HEK293 (cell line): ENCODE measurements around the gene TXN2.

ENCODE experiments used
- CTCF ChIA-PET: fragments of 350-600 bp; formaldehyde crosslinking; extraction: SDS; loops from one replicate; lab custom pipeline; 2021; ENCODE audit warnings: antibody characterized with exemption; lab: Yijun Ruan, JAX
- POLR2A ChIA-PET: fragments of 300-600 bp; formaldehyde crosslinking; extraction: SDS; loops from one replicate; lab custom pipeline; 2020; ENCODE audit warnings: antibody characterized with exemption, inconsistent platforms; lab: Yijun Ruan, JAX
- H3K27ac ChIP-seq: fragments of 200-500 bp; sonication (Bioruptor generic); 2 replicates; pipeline ENCODE4 v1.5.1; 2014; ENCODE audit warnings: low read depth, low read length, control low read depth, inconsistent platforms; ENCODE audit errors: extremely low read depth
- H3K36me3 ChIP-seq, 2 experiments: fragments of 200-500 bp in 1 of 2; sonication (Bioruptor generic) in 1 of 2; 1 replicate in 1 of 2; 2 replicates in 1 of 2; pipeline ENCODE4 v1.5.1; 2014 to 2017; ENCODE audit warnings: inconsistent platforms in 2 of 2, low read length in 2 of 2; ENCODE audit not compliant: control insufficient read depth in 2 of 2, insufficient read depth in 1 of 2
- H3K4me1 ChIP-seq: fragments of 200-500 bp; sonication (Bioruptor generic); 2 replicates; pipeline ENCODE4 v1.5.1; 2014; ENCODE audit warnings: mild to moderate bottlenecking, low read length, inconsistent platforms; ENCODE audit not compliant: control insufficient read depth, insufficient read depth
- H3K4me3 ChIP-seq: 2 replicates; pipeline ENCODE4 v1.5.1; 2011; ENCODE audit warnings: low read depth, mild to moderate bottlenecking, control low read depth, low read length, moderate library complexity
- H3K9me3 ChIP-seq: fragments of 200-500 bp; sonication (Bioruptor generic); 2 replicates; pipeline ENCODE4 v1.5.1; 2014; ENCODE audit warnings: low read depth, low read length, inconsistent platforms; ENCODE audit not compliant: control insufficient read depth, insufficient read depth
- HOXA7 ChIP-seq: sonication (generic); formaldehyde crosslinking; IDR thresholded peaks from 2 replicates; pipeline ENCODE4 v1.8.1; 2022; ENCODE audit warnings: missing genetic modification reagents, borderline replicate concordance
- HOXD13 ChIP-seq: sonication (generic); formaldehyde crosslinking; IDR thresholded peaks from 2 replicates; pipeline ENCODE4 v1.8.0; 2022; ENCODE audit warnings: missing genetic modification reagents, borderline replicate concordance
- WT1 ChIP-seq: fragments of 450-650 bp; formaldehyde crosslinking; IDR thresholded peaks from 2 replicates; pipeline ENCODE4 v1.5.1; 2016; ENCODE audit warnings: missing biosample characterization, missing genetic modification characterization
- ZBTB8A ChIP-seq: fragments of 450-650 bp; formaldehyde crosslinking; IDR thresholded peaks from 2 replicates; pipeline ENCODE4 v1.5.1; 2016; ENCODE audit warnings: missing biosample characterization, missing genetic modification characterization
- ZNF10 ChIP-seq: fragments of 450-650 bp; formaldehyde crosslinking; IDR thresholded peaks from 2 replicates; pipeline ENCODE4 v1.5.1; 2017; ENCODE audit warnings: missing biosample characterization, missing genetic modification characterization
- ZNF133 ChIP-seq: fragments of 450-650 bp; formaldehyde crosslinking; IDR thresholded peaks from 2 replicates; pipeline ENCODE4 v1.5.1; 2016; ENCODE audit warnings: missing biosample characterization, missing genetic modification characterization
- ZNF140 ChIP-seq: fragments of 450-650 bp; formaldehyde crosslinking; IDR thresholded peaks from 2 replicates; pipeline ENCODE4 v1.5.1; 2016; ENCODE audit warnings: missing biosample characterization, missing genetic modification characterization
- ZNF155 ChIP-seq: fragments of 450-650 bp; formaldehyde crosslinking; IDR thresholded peaks from 2 replicates; pipeline ENCODE4 v1.5.1; 2016; ENCODE audit warnings: missing biosample characterization, missing genetic modification characterization
- ZNF184 ChIP-seq: fragments of 450-650 bp; IDR thresholded peaks from 2 replicates; pipeline ENCODE4 v1.5.1; 2018; ENCODE audit warnings: missing biosample characterization, mild to moderate bottlenecking, missing genetic modification characterization
- ZNF302 ChIP-seq: fragments of 450-650 bp; formaldehyde crosslinking; IDR thresholded peaks from 2 replicates; pipeline ENCODE4 v1.5.1; 2016; ENCODE audit warnings: missing biosample characterization, missing genetic modification characterization, low read depth
- ZNF335 ChIP-seq: fragments of 450-650 bp; formaldehyde crosslinking; conservative IDR thresholded peaks from 2 replicates; pipeline ENCODE4 v1.5.1; 2016; ENCODE audit warnings: missing biosample characterization, missing genetic modification characterization
- ZNF473 ChIP-seq: fragments of 450-650 bp; formaldehyde crosslinking; IDR thresholded peaks from 2 replicates; pipeline ENCODE4 v1.5.1; 2017; ENCODE audit warnings: missing biosample characterization, missing genetic modification characterization
- ZNF664 ChIP-seq: fragments of 450-650 bp; formaldehyde crosslinking; IDR thresholded peaks from 2 replicates; pipeline ENCODE4 v1.5.1; 2016; ENCODE audit warnings: missing biosample characterization, missing genetic modification characterization
- ZNF791 ChIP-seq: fragments of 450-650 bp; formaldehyde crosslinking; IDR thresholded peaks from 2 replicates; pipeline ENCODE4 v1.5.1; 2016; ENCODE audit warnings: missing biosample characterization, missing genetic modification characterization
- TF ChIP-seq, protein P1 (sequence below): fragments of 450-650 bp; formaldehyde crosslinking; IDR thresholded peaks from 2 replicates; pipeline ENCODE4 v1.5.1; 2016; ENCODE audit warnings: missing biosample characterization, missing genetic modification characterization
- TF ChIP-seq, protein P2 (sequence below): fragments of 450-650 bp; formaldehyde crosslinking; IDR thresholded peaks from 2 replicates; pipeline ENCODE4 v1.5.1; 2016; ENCODE audit warnings: missing biosample characterization, missing genetic modification characterization
- TF ChIP-seq, protein P3 (sequence below): fragments of 450-650 bp; formaldehyde crosslinking; IDR thresholded peaks from 2 replicates; pipeline ENCODE4 v1.5.1; 2016; ENCODE audit warnings: missing biosample characterization, missing genetic modification characterization, borderline replicate concordance
- TF ChIP-seq, protein P4 (sequence below): fragments of 450-650 bp; formaldehyde crosslinking; IDR thresholded peaks from 2 replicates; pipeline ENCODE4 v1.5.1; 2016; ENCODE audit warnings: missing biosample characterization, missing genetic modification characterization
- TF ChIP-seq, protein P5 (sequence below): fragments of 450-650 bp; formaldehyde crosslinking; IDR thresholded peaks from 2 replicates; pipeline ENCODE4 v1.5.1; 2016; ENCODE audit warnings: missing biosample characterization, missing genetic modification characterization, low read depth

TXN2 gene

DNA sequence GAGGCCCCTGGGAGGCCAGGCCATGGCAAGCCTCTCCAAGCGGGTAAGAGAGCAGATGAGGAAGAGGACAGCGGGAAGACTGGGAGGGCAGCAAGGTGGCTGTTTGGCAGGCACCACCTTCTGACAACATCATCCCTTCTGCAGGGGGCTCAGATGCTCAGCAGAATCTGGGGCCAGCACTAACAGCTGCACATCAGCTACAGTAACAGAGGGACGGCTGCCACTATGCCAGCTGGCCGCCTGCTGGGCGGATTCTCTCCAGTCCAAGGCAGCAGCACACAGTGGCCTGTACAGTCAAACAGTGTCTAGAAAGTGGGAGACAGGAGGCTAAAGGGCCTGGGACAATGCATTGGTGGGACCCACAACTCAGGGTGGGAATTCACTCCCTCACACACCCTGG is 10.7 kb upstream of the TXN2 start:
- ChIA-PET POLR2A (interaction anchor here (1.2 to 4.1 kb wide), 3 partner anchors 10 to 13 kb away, joined by 3 to 17 read pairs (median 3); partner anchors contain the start of gene TXN2), CTCF (interaction anchor here (0.6 kb wide), 2 partner anchors 33 to 122 kb away, joined by 3 to 4 read pairs; no protein-coding TSS in a partner anchor)
- peaks cover 36 to 95% of the 10 kb centered on the region in 2 experiments for H3K36me3 ChIP-seq

More for the DNA sequence above, 10.7 kb upstream of the TXN2 start:
- H3K27ac ChIP-seq = no peak overlapping the region
- no peak for TF ChIP-seq ZNF10
- no peak for TF ChIP-seq ZNF335 (tag by site-specific recombination)
- no peak for TF ChIP-seq ZNF155 (tag by site-specific recombination)
- TF ChIP-seq ZNF184 (tag by site-specific recombination) = no peak
- TF ChIP-seq ZNF302 (tag by site-specific recombination) = no peak
- TF ChIP-seq, protein P1, sequence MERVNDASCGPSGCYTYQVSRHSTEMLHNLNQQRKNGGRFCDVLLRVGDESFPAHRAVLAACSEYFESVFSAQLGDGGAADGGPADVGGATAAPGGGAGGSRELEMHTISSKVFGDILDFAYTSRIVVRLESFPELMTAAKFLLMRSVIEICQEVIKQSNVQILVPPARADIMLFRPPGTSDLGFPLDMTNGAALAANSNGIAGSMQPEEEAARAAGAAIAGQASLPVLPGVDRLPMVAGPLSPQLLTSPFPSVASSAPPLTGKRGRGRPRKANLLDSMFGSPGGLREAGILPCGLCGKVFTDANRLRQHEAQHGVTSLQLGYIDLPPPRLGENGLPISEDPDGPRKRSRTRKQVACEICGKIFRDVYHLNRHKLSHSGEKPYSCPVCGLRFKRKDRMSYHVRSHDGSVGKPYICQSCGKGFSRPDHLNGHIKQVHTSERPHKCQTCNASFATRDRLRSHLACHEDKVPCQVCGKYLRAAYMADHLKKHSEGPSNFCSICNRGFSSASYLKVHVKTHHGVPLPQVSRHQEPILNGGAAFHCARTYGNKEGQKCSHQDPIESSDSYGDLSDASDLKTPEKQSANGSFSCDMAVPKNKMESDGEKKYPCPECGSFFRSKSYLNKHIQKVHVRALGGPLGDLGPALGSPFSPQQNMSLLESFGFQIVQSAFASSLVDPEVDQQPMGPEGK = no peak
- TF ChIP-seq ZNF791 (tag by site-specific recombination) = no peak
- no peak for TF ChIP-seq ZNF140 (tag by site-specific recombination)
- TF ChIP-seq HOXA7 (CRISPR knock-in tag) = no peak
- TF ChIP-seq ZNF473 (tag by site-specific recombination) = no peak
- no peak for TF ChIP-seq ZNF133
- TF ChIP-seq, protein P2, sequence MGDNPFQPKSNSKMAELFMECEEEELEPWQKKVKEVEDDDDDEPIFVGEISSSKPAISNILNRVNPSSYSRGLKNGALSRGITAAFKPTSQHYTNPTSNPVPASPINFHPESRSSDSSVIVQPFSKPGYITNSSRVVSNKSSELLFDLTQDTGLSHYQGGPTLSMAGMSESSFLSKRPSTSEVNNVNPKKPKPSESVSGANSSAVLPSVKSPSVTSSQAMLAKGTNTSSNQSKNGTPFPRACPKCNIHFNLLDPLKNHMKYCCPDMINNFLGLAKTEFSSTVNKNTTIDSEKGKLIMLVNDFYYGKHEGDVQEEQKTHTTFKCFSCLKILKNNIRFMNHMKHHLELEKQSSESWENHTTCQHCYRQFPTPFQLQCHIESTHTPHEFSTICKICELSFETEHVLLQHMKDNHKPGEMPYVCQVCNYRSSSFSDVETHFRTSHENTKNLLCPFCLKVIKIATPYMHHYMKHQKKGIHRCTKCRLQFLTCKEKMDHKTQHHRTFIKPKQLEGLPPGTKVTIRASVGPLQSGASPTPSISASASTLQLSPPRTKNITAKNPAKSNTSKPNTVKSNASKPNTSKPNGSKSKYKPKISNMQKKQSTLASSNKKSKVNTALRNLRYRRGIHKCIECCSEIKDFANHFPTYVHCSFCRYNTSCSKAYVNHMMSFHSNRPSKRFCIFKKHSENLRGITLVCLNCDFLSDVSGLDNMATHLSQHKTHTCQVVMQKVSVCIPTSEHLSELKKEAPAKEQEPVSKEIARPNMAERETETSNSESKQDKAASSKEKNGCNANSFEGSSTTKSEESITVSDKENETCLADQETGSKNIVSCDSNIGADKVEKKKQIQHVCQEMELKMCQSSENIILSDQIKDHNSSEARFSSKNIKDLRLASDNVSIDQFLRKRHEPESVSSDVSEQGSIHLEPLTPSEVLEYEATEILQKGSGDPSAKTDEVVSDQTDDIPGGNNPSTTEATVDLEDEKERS (tag by site-specific recombination) = no peak
- TF ChIP-seq HOXD13 = no peak
- TF ChIP-seq ZBTB8A = no peak
- TF ChIP-seq, protein P3, sequence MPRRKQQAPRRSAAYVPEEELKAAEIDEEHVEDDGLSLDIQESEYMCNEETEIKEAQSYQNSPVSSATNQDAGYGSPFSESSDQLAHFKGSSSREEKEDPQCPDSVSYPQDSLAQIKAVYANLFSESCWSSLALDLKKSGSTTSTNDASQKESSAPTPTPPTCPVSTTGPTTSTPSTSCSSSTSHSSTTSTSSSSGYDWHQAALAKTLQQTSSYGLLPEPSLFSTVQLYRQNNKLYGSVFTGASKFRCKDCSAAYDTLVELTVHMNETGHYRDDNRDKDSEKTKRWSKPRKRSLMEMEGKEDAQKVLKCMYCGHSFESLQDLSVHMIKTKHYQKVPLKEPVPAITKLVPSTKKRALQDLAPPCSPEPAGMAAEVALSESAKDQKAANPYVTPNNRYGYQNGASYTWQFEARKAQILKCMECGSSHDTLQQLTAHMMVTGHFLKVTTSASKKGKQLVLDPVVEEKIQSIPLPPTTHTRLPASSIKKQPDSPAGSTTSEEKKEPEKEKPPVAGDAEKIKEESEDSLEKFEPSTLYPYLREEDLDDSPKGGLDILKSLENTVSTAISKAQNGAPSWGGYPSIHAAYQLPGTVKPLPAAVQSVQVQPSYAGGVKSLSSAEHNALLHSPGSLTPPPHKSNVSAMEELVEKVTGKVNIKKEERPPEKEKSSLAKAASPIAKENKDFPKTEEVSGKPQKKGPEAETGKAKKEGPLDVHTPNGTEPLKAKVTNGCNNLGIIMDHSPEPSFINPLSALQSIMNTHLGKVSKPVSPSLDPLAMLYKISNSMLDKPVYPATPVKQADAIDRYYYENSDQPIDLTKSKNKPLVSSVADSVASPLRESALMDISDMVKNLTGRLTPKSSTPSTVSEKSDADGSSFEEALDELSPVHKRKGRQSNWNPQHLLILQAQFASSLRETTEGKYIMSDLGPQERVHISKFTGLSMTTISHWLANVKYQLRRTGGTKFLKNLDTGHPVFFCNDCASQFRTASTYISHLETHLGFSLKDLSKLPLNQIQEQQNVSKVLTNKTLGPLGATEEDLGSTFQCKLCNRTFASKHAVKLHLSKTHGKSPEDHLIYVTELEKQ (tag by site-specific recombination) = no peak
- no peak for TF ChIP-seq ZNF664
- TF ChIP-seq, protein P4, sequence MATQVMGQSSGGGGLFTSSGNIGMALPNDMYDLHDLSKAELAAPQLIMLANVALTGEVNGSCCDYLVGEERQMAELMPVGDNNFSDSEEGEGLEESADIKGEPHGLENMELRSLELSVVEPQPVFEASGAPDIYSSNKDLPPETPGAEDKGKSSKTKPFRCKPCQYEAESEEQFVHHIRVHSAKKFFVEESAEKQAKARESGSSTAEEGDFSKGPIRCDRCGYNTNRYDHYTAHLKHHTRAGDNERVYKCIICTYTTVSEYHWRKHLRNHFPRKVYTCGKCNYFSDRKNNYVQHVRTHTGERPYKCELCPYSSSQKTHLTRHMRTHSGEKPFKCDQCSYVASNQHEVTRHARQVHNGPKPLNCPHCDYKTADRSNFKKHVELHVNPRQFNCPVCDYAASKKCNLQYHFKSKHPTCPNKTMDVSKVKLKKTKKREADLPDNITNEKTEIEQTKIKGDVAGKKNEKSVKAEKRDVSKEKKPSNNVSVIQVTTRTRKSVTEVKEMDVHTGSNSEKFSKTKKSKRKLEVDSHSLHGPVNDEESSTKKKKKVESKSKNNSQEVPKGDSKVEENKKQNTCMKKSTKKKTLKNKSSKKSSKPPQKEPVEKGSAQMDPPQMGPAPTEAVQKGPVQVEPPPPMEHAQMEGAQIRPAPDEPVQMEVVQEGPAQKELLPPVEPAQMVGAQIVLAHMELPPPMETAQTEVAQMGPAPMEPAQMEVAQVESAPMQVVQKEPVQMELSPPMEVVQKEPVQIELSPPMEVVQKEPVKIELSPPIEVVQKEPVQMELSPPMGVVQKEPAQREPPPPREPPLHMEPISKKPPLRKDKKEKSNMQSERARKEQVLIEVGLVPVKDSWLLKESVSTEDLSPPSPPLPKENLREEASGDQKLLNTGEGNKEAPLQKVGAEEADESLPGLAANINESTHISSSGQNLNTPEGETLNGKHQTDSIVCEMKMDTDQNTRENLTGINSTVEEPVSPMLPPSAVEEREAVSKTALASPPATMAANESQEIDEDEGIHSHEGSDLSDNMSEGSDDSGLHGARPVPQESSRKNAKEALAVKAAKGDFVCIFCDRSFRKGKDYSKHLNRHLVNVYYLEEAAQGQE (tag by site-specific recombination) = no peak
- no peak for TF ChIP-seq WT1 (tag by site-specific recombination)
- TF ChIP-seq, protein P5, sequence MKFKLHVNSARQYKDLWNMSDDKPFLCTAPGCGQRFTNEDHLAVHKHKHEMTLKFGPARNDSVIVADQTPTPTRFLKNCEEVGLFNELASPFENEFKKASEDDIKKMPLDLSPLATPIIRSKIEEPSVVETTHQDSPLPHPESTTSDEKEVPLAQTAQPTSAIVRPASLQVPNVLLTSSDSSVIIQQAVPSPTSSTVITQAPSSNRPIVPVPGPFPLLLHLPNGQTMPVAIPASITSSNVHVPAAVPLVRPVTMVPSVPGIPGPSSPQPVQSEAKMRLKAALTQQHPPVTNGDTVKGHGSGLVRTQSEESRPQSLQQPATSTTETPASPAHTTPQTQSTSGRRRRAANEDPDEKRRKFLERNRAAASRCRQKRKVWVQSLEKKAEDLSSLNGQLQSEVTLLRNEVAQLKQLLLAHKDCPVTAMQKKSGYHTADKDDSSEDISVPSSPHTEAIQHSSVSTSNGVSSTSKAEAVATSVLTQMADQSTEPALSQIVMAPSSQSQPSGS (tag by site-specific recombination) = no peak
- H3K4me3 ChIP-seq = no peak overlapping the region
- no peaks in the 10 kb centered on the region for H3K4me1 ChIP-seq
- no peaks in the 10 kb centered on the region for H3K9me3 ChIP-seq
